ENCODE measurements around the gene PBX3.

PBX3 gene

DNA sequence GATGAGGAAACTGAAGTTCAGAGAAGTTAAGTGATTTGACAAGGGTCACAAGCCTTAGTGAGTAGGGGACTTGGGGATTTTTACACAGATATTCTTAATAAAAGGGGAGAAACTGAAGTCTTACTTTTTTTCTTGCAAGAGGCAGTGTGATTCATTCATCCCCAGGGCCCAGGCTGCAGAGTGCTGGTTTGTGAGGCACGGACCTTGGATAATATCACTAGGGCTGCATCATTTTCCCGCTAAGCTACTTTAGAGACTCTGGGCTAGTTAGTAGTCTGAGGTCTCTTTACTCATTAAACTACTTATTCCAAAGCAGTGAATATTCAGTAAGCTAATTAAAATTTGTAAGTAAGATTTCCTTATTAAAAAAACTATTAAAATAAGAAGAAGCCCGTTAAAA lies 195.0 kb downstream of the PBX3 start:
- Histone ChIP-seq H3K9me3 (ENCODE audit: control insufficient read depth, low read depth, low read length) (peaks cover 5% of the 10 kb centered on the region), H3K4me1 (ENCODE audit: control insufficient read depth, low read depth, low read length) (no peaks in the 10 kb centered on the region), H3K27ac (ENCODE audit: low read length) (no peak overlapping the region), H3K4me3 (ENCODE audit: low read length) (no peak overlapping the region), H3K27me3 (ENCODE audit: control insufficient read depth, insufficient read depth, low read length) (no peaks in the 10 kb centered on the region), H3K9ac (ENCODE audit: low read length) (no peak overlapping the region), H3K36me3 (ENCODE audit: control insufficient read depth, low read depth, low read length) (peaks cover 9% of the 10 kb centered on the region)

DNA sequence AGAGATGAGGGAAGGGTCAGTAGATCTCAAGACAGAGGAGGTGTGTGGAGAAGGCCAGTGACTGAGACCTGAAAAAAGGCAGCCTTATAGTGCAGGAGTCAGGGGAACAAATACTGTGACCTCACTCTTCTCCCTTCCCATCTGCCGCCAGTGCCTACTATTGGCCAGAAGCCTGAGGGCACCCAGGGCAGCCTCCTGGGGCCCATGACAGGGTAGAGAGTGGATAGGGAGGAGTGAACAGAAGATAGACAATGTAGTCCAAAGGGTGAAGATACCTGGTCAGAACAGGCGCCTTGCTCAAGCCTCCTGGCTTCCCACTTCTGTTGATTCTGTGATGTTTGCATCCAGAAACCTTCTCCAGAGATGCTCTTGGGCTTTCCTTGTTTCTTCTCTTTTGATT lies 196.7 kb downstream of the PBX3 start:
- no peaks in the 10 kb centered on the region for H3K4me1 ChIP-seq (ENCODE audit: control insufficient read depth, low read depth, low read length)
- no peak overlapping the region for H3K27ac ChIP-seq (ENCODE audit: low read length)
- no peaks in the 10 kb centered on the region for H3K27me3 ChIP-seq (ENCODE audit: control insufficient read depth, insufficient read depth, low read length)
- H3K4me3 ChIP-seq (ENCODE audit: low read length): no peak overlapping the region
- peaks cover 9% of the 10 kb centered on the region for H3K36me3 ChIP-seq (ENCODE audit: control insufficient read depth, low read depth, low read length)
- no peak overlapping the region for H3K9ac ChIP-seq (ENCODE audit: low read length)
- peaks cover 5% of the 10 kb centered on the region for H3K9me3 ChIP-seq (ENCODE audit: control insufficient read depth, low read depth, low read length)

- Histone ChIP-seq H3K9me3 (ENCODE audit: control insufficient read depth, low read depth, low read length) (peaks cover 5% of the 10 kb centered on the region), H3K27me3 (ENCODE audit: control insufficient read depth, insufficient read depth, low read length) (no peaks in the 10 kb centered on the region), H3K27ac (ENCODE audit: low read length) (no peak overlapping the region), H3K36me3 (ENCODE audit: control insufficient read depth, low read depth, low read length) (peaks cover under 1% of the 10 kb centered on the region), H3K4me1 (ENCODE audit: control insufficient read depth, low read depth, low read length) (peaks cover 8% of the 10 kb centered on the region), H3K9ac (ENCODE audit: low read length) (no peak overlapping the region), H3K4me3 (ENCODE audit: low read length) (no peak overlapping the region)
These were observed 199.2 kb downstream of the PBX3 start for GRCh38 chr9:125946397-125946796.

DNA sequence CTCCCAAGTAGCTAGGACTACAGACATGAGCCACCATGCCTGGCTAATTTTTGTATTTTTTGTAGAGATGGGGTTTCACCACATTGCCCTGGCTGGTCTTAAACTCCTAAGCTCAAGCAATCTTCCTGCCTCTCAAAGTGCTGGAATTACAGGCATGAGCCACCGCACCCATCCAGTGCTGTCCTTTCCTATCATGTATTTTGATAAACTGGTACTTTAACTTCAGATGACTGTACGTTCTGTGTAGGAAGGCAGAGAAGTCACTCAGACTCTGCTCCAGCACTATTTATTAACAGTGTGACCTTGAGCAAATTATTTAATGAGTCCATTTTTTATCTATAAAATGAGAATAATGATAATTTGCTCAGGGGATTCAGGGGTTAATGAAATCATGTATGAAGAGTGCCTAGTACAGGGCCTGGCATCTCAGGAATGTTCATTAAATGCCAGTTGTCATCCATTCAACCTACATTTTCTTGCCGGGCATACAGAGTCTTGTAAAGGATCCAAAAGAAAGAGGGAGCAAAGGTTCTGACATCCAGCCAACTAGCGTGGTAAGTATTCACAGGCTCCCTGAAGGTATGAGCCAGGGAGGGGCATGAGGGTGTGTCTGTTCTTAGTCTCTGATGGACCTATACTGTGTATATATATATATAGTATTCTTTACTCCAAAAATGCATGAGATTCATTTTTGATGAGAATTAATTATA lies 201.9 kb downstream of the PBX3 start:
- H3K4me3 ChIP-seq (ENCODE audit: low read length): no peak overlapping the region
- no peaks in the 10 kb centered on the region for H3K36me3 ChIP-seq (ENCODE audit: control insufficient read depth, low read depth, low read length)
- H3K27ac ChIP-seq (ENCODE audit: low read length): no peak overlapping the region
- peaks cover 5% of the 10 kb centered on the region for H3K9me3 ChIP-seq (ENCODE audit: control insufficient read depth, low read depth, low read length)
- peaks cover 15% of the 10 kb centered on the region for H3K4me1 ChIP-seq (ENCODE audit: control insufficient read depth, low read depth, low read length)
- H3K9ac ChIP-seq (ENCODE audit: low read length): no peak overlapping the region
- no peaks in the 10 kb centered on the region for H3K27me3 ChIP-seq (ENCODE audit: control insufficient read depth, insufficient read depth, low read length)

- Histone ChIP-seq H3K9me3 (ENCODE audit: control insufficient read depth, low read depth, low read length) (peaks cover 5% of the 10 kb centered on the region), H3K27ac (ENCODE audit: low read length) (no peak overlapping the region), H3K9ac (ENCODE audit: low read length) (no peak overlapping the region), H3K4me1 (ENCODE audit: control insufficient read depth, low read depth, low read length) (peaks cover 15% of the 10 kb centered on the region), H3K27me3 (ENCODE audit: control insufficient read depth, insufficient read depth, low read length) (no peaks in the 10 kb centered on the region), H3K36me3 (ENCODE audit: control insufficient read depth, low read depth, low read length) (no peaks in the 10 kb centered on the region), H3K4me3 (ENCODE audit: low read length) (no peak overlapping the region)
These were observed 202.7 kb downstream of the PBX3 start for GRCh38 chr9:125949703-125950460.

DNA sequence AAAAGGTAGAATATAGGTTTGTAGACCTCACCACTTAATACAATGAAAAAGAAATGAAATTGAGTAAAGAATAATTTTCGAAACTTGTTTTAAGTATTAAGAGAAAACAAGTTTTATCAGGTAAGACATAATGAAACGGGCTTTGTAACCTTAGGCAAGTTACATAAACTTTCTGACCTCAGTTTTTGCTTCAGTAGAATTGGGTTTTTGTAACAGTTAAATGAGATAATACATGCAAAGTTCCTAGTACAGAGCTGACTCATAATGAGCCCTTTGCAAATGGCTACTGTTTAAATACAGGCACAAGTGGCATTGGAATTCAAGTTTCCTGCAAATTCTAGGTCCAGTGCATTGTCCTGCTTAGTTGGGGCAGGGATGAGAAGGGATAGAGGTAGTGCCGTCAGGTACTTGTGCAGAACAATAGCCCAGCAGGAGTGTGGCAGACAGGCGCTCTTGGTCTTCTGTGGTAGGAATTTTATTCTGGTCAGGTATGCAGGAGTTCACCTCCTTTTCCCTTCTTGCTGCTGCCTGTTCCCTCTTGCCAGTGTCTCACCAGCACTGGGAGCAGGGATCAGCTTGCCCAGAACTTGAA lies 203.8 kb downstream of the PBX3 start:
- no peaks in the 10 kb centered on the region for H3K27me3 ChIP-seq (ENCODE audit: control insufficient read depth, insufficient read depth, low read length)
- H3K9ac ChIP-seq (ENCODE audit: low read length): peak overlapping the region; percentile 8
- H3K4me3 ChIP-seq (ENCODE audit: low read length): peak overlapping the region; percentile 14
- peak overlapping the region; percentile 81 for H3K27ac ChIP-seq (ENCODE audit: low read length)
- peaks cover 15% of the 10 kb centered on the region for H3K4me1 ChIP-seq (ENCODE audit: control insufficient read depth, low read depth, low read length)
- peaks cover under 1% of the 10 kb centered on the region for H3K9me3 ChIP-seq (ENCODE audit: control insufficient read depth, low read depth, low read length)
- no peaks in the 10 kb centered on the region for H3K36me3 ChIP-seq (ENCODE audit: control insufficient read depth, low read depth, low read length)

DNA sequence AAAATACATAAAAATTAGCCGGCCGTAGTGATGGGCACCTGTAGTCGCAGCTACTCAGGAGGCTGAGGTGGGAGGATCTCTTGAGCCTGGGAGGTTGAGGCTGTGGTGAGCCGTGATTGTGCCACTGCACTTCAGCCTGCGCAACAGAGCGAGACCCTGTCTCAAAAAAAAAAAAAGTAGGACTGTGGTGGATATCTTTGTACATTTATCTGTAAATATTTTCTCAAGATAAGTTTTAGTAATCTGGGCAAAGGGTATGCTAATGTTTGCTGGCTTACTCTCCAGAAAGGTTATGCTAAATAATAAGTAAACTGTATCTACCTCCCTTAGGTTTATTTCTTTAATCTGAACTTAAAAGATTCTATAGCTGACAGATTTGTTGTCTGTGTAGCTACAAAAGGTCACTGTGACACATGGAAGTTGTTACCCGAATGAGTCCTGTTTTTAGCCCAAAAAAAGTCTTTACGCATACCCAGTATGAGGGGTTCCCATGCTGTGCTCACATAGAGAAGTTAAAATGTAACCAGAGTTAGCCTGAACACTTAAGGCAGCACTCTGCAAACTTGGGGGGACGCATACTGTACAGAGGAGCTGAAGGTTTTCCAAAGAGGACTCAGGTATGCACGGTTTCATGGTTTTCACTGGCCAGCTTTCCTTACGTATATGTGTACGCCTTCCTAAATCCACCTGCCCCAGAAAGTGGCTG lies 206.3 kb downstream of the PBX3 start:
- Histone ChIP-seq H3K27ac (ENCODE audit: low read length) (no peak overlapping the region), H3K36me3 (ENCODE audit: control insufficient read depth, low read depth, low read length) (no peaks in the 10 kb centered on the region), H3K9ac (ENCODE audit: low read length) (no peak overlapping the region)

DNA sequence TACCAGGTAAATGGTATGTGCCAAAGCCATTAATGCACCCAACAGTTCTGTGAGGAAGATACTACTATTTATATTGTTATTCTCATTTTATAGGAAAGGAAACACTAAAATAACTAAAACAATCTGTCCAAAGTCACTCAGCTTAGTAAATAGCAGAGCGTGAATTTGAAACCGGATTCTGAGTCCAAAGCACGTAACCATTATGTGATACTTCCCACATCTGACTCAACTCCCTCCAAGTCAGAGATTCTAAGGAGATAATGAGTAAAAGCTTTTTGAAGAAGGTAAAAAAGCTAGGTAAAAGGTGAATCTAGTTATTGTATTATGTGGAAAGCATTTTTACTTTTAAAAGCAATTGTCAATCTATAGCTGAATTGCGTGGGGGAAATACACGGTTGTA lies 208.9 kb downstream of the PBX3 start:
- H3K9ac ChIP-seq (ENCODE audit: low read length): no peak overlapping the region

More for the DNA sequence above, 206.3 kb downstream of the PBX3 start:
- Histone ChIP-seq H3K27me3 (ENCODE audit: control insufficient read depth, insufficient read depth, low read length) (no peaks in the 10 kb centered on the region), H3K4me1 (ENCODE audit: control insufficient read depth, low read depth, low read length) (peaks cover 15% of the 10 kb centered on the region), H3K9me3 (ENCODE audit: control insufficient read depth, low read depth, low read length) (no peaks in the 10 kb centered on the region), H3K4me3 (ENCODE audit: low read length) (no peak overlapping the region)

GRCh38 chr9:125959315-125959714 lies 212.1 kb downstream of the PBX3 start:
- H3K9me3 ChIP-seq (ENCODE audit: control insufficient read depth, low read depth, low read length): no peaks in the 10 kb centered on the region
- no peak overlapping the region for H3K27ac ChIP-seq (ENCODE audit: low read length)
- H3K27me3 ChIP-seq (ENCODE audit: control insufficient read depth, insufficient read depth, low read length): no peaks in the 10 kb centered on the region
- H3K9ac ChIP-seq (ENCODE audit: low read length): no peak overlapping the region
- peaks cover 4% of the 10 kb centered on the region for H3K4me1 ChIP-seq (ENCODE audit: control insufficient read depth, low read depth, low read length)
- no peak overlapping the region for H3K4me3 ChIP-seq (ENCODE audit: low read length)
- peaks cover 22% of the 10 kb centered on the region for H3K36me3 ChIP-seq (ENCODE audit: control insufficient read depth, low read depth, low read length)

More for the DNA sequence above, 208.9 kb downstream of the PBX3 start:
- Histone ChIP-seq H3K4me1 (ENCODE audit: control insufficient read depth, low read depth, low read length) (peaks cover 10% of the 10 kb centered on the region), H3K4me3 (ENCODE audit: low read length) (no peak overlapping the region), H3K9me3 (ENCODE audit: control insufficient read depth, low read depth, low read length) (no peaks in the 10 kb centered on the region), H3K27me3 (ENCODE audit: control insufficient read depth, insufficient read depth, low read length) (no peaks in the 10 kb centered on the region), H3K36me3 (ENCODE audit: control insufficient read depth, low read depth, low read length) (no peaks in the 10 kb centered on the region), H3K27ac (ENCODE audit: low read length) (no peak overlapping the region)

DNA sequence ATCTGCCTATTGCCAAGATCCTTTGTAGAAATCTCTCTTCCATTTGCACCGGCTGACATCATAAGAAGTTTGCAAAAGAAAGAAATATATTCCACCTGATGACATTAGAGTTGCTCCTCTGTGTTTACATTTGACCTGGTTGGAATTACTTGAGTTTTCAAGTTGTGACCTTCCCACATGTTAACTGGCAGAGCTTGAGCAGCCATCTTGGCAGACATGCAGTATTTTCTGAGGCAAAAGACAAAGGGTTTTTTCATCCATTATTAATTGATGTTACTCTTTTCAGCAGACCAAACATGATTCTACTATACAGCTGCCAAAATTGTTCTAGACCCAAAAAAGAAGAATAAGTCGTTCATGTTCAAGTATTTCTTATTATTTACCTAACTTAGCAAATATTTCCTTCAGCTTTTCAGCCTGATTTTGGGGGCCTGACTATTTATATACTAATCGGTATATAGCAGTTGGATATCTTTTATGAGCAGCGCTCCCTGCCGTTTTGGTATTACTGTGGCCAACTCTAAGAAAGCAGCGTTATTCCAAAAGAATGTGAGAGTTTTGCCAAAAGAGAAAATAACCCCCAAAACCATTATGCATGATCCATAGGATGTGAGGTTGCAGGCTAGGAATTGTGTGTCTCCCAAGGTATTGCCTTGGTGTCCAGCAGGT lies 212.9 kb downstream of the PBX3 start:
- Histone ChIP-seq H3K27ac (ENCODE audit: low read length) (no peak overlapping the region), H3K36me3 (ENCODE audit: control insufficient read depth, low read depth, low read length) (peaks cover 30% of the 10 kb centered on the region), H3K27me3 (ENCODE audit: control insufficient read depth, insufficient read depth, low read length) (no peaks in the 10 kb centered on the region), H3K9ac (ENCODE audit: low read length) (no peak overlapping the region), H3K9me3 (ENCODE audit: control insufficient read depth, low read depth, low read length) (no peaks in the 10 kb centered on the region), H3K4me1 (ENCODE audit: control insufficient read depth, low read depth, low read length) (peaks cover 4% of the 10 kb centered on the region), H3K4me3 (ENCODE audit: low read length) (no peak overlapping the region)

- H3K36me3 ChIP-seq (ENCODE audit: control insufficient read depth, low read depth, low read length): peaks cover 34% of the 10 kb centered on the region
- no peaks in the 10 kb centered on the region for H3K27me3 ChIP-seq (ENCODE audit: control insufficient read depth, insufficient read depth, low read length)
These were observed 213.5 kb downstream of the PBX3 start for GRCh38 chr9:125960626-125961025.

More at GRCh38 chr9:125960626-125961025, 213.5 kb downstream of the PBX3 start:
- H3K4me1 ChIP-seq (ENCODE audit: control insufficient read depth, low read depth, low read length): peaks cover 4% of the 10 kb centered on the region
- H3K9me3 ChIP-seq (ENCODE audit: control insufficient read depth, low read depth, low read length): no peaks in the 10 kb centered on the region
- no peak overlapping the region for H3K9ac ChIP-seq (ENCODE audit: low read length)
- H3K27ac ChIP-seq (ENCODE audit: low read length): no peak overlapping the region
- H3K4me3 ChIP-seq (ENCODE audit: low read length): no peak overlapping the region
